H9 (cell line): ENCODE data around the gene ARHGEF2. TPM values are rescaled to one million over a fixed set of nuclear protein-coding genes. Genes with fewer than 3 reads are reported as not detected.

Experiments
- DNase-seq: peaks from one replicate; pipeline ENCODE4 v3.0.0-alpha.2; 2017
- H2AFZ ChIP-seq: one replicate; pipeline ENCODE4 v1.6.1; 2013; ENCODE audit warnings: mild to moderate bottlenecking, low read length, control low read depth, moderate library complexity
- H2AK5ac ChIP-seq: 2 replicates; pipeline ENCODE4 v1.6.1; 2013; ENCODE audit warnings: low read length, control low read depth, mixed read lengths; ENCODE audit not compliant: insufficient read length
- H2BK120ac ChIP-seq: one replicate; pipeline ENCODE4 v1.6.1; 2013; ENCODE audit warnings: low read depth, mild to moderate bottlenecking, low read length, control low read depth, inconsistent platforms; ENCODE audit not compliant: poor library complexity, severe bottlenecking
- H2BK12ac ChIP-seq: 2 replicates; pipeline ENCODE4 v1.6.1; 2013; ENCODE audit warnings: low read length, control low read depth, mixed read lengths, low read depth; ENCODE audit not compliant: insufficient read length
- H2BK15ac ChIP-seq: 2 replicates; pipeline ENCODE4 v1.6.1; 2013; ENCODE audit warnings: low read depth, low read length, control low read depth
- H2BK20ac ChIP-seq: one replicate; pipeline ENCODE4 v1.6.1; 2013; ENCODE audit warnings: low read depth, mild to moderate bottlenecking, low read length, control low read depth, inconsistent platforms; ENCODE audit not compliant: poor library complexity, severe bottlenecking
- H2BK5ac ChIP-seq: 2 replicates; pipeline ENCODE4 v1.6.1; 2013; ENCODE audit warnings: low read length, control low read depth, mixed read lengths; ENCODE audit not compliant: insufficient read length
- H3K14ac ChIP-seq: 2 replicates; pipeline ENCODE4 v1.6.1; 2013; ENCODE audit warnings: low read length, control low read depth; ENCODE audit not compliant: insufficient read depth
- H3K18ac ChIP-seq: 2 replicates; pipeline ENCODE4 v1.6.1; 2013; ENCODE audit warnings: low read depth, mild to moderate bottlenecking, mixed read lengths, low read length, control low read depth; ENCODE audit not compliant: insufficient read length
- H3K23ac ChIP-seq: 2 replicates; pipeline ENCODE4 v1.6.1; 2013; ENCODE audit warnings: low read length, control low read depth, mixed read lengths, low read depth; ENCODE audit not compliant: insufficient read length
- H3K23me2 ChIP-seq: 2 replicates; pipeline ENCODE4 v1.6.1; 2013; ENCODE audit warnings: low read depth, mild to moderate bottlenecking, mixed read lengths, low read length, control low read depth; ENCODE audit not compliant: insufficient read length, poor library complexity, severe bottlenecking
- H3K27ac ChIP-seq: 2 replicates; pipeline ENCODE4 v1.5.1; 2013; ENCODE audit warnings: low read length, control low read depth, mixed read lengths, low read depth; ENCODE audit not compliant: insufficient read length
- H3K27me3 ChIP-seq: 2 replicates; pipeline ENCODE4 v1.6.1; 2013; ENCODE audit warnings: low read length, control low read depth, inconsistent platforms; ENCODE audit not compliant: insufficient read depth
- H3K4ac ChIP-seq: 2 replicates; pipeline ENCODE4 v1.6.1; 2013; ENCODE audit warnings: low read depth, mild to moderate bottlenecking, control low read depth, inconsistent platforms, low read length, moderate library complexity
- H3K4me1 ChIP-seq: 2 replicates; pipeline ENCODE4 v1.6.1; 2013; ENCODE audit warnings: low read length, control low read depth, inconsistent platforms; ENCODE audit not compliant: insufficient read depth
- H3K4me2 ChIP-seq: 2 replicates; pipeline ENCODE4 v1.6.1; 2013; ENCODE audit warnings: low read length, control low read depth, mixed read lengths; ENCODE audit not compliant: insufficient read length, insufficient read depth
- H3K56ac ChIP-seq: 2 replicates; pipeline ENCODE4 v1.6.1; 2013; ENCODE audit warnings: low read depth, mild to moderate bottlenecking, mixed read lengths, low read length, control low read depth; ENCODE audit not compliant: insufficient read length
- H3K79me1 ChIP-seq: 2 replicates; pipeline ENCODE4 v1.6.1; 2013; ENCODE audit warnings: low read depth, mild to moderate bottlenecking, moderate library complexity, low read length, control low read depth, inconsistent platforms; ENCODE audit not compliant: insufficient read depth, poor library complexity, severe bottlenecking
- H3K79me2 ChIP-seq: 2 replicates; pipeline ENCODE4 v1.6.1; 2013; ENCODE audit warnings: low read length, control low read depth, inconsistent platforms; ENCODE audit not compliant: insufficient read depth
- H3K9ac ChIP-seq: 2 replicates; pipeline ENCODE4 v1.6.1; 2013; ENCODE audit warnings: low read length, control low read depth, mixed read lengths; ENCODE audit not compliant: insufficient read length; ENCODE audit errors: extremely low read depth
- H3K9me3 ChIP-seq: one replicate; pipeline ENCODE4 v1.6.1; 2013; ENCODE audit warnings: low read depth, low read length, inconsistent platforms; ENCODE audit not compliant: control insufficient read depth
- H3T11ph ChIP-seq: one replicate; pipeline ENCODE4 v1.6.1; 2013; ENCODE audit warnings: mild to moderate bottlenecking, low read length, control low read depth, inconsistent platforms
- H4K20me1 ChIP-seq: one replicate; pipeline ENCODE4 v1.6.1; 2013; ENCODE audit not compliant: control insufficient read depth, insufficient read length, insufficient read depth
- H4K5ac ChIP-seq: 2 replicates; pipeline ENCODE4 v1.6.1; 2013; ENCODE audit warnings: low read depth, mild to moderate bottlenecking, mixed read lengths, low read length, control low read depth; ENCODE audit not compliant: insufficient read length
- H4K8ac ChIP-seq: replicated peaks from 2 replicates; pipeline ENCODE4 v1.6.1; 2013; ENCODE audit warnings: low read length, control low read depth, mixed read lengths, low read depth; ENCODE audit not compliant: insufficient read length
- H4K91ac ChIP-seq: 2 replicates; pipeline ENCODE4 v1.6.1; 2013; ENCODE audit warnings: low read depth, mild to moderate bottlenecking, moderate library complexity, mixed read lengths, low read length, control low read depth; ENCODE audit not compliant: insufficient read length
- H3K27ac Mint-ChIP-seq, 3 experiments: 2 replicates in 2 of 3; 3 replicates in 1 of 3; pipeline ENCODE4 v1.8.0; 2020 to 2021; ENCODE audit warnings: mixed read lengths in 3 of 3, mild to moderate bottlenecking in 1 of 3, moderate library complexity in 1 of 3
- H3K27me3 Mint-ChIP-seq: 2 replicates; pipeline ENCODE4 v1.8.0; 2021; ENCODE audit warnings: low read depth, mild to moderate bottlenecking, moderate library complexity, mixed read lengths
- H3K36me3 Mint-ChIP-seq, 3 experiments: 2 replicates in 2 of 3; 3 replicates in 1 of 3; pipeline ENCODE4 v1.8.0; 2020 to 2021; ENCODE audit warnings: low read depth in 3 of 3, mixed read lengths in 3 of 3; ENCODE audit not compliant: insufficient read depth in 1 of 3
- H3K4me1 Mint-ChIP-seq, 2 experiments: 2 replicates each; pipeline ENCODE4 v1.8.0; 2020; ENCODE audit warnings: mixed read lengths in 2 of 2
- H3K4me3 Mint-ChIP-seq, 2 experiments: 2 replicates in 1 of 2; 3 replicates in 1 of 2; pipeline ENCODE4 v1.8.0; 2020 to 2021; ENCODE audit warnings: mild to moderate bottlenecking in 2 of 2, mixed read lengths in 2 of 2, moderate library complexity in 1 of 2
- H3K9me3 Mint-ChIP-seq, 2 experiments: 2 replicates in 1 of 2; 3 replicates in 1 of 2; pipeline ENCODE4 v1.8.0; 2020; ENCODE audit warnings: mild to moderate bottlenecking in 2 of 2, mixed read lengths in 2 of 2, moderate library complexity in 1 of 2
- CTCF ChIP-seq: fragments of 200-600 bp; sonication (generic); conservative IDR thresholded peaks from 3 replicates; pipeline ENCODE4 v1.8.0; 2021; ENCODE audit warnings: antibody characterized with exemption, mild to moderate bottlenecking
- WGBS: extraction: QIAGEN DNeasy Blood & Tissue Kit; methylation state at CpG from one replicate; pipeline ENCODE4 v1.1.7; 2013; ENCODE audit warnings: missing lambda C conversion rate, low lambda C conversion rate, mixed read lengths; ENCODE audit not compliant: insufficient read length; ENCODE audit errors: extremely low coverage; 5-methylcytosine and 5-hydroxymethylcytosine counted together
- total RNA-seq: library from RNA; stranded (reverse); gene quantifications from 2 replicates; pipeline ENCODE4 v1.2.1, GENCODE V29; 2021

The ARHGEF2 gene
- total RNA-seq, 1 experiment from 2014 or later: 111 TPM

- Mint-ChIP-seq H3K9me3 (no peaks in the 10 kb centered on the region), H3K4me3 (no peak overlapping the region), H3K27ac (peak overlapping the region; percentile 75 to 89 (median 82); a peak in 3 of 7 replicates), H3K36me3 (peaks cover 26 to 73% (median 68%) of the 10 kb centered on the region in 3 experiments), H3K4me1 (peaks cover 56 to 73% of the 10 kb centered on the region in 2 experiments), H3K27me3 (no peaks in the 10 kb centered on the region)
- Histone ChIP-seq H3K4me1 (peaks cover 18% of the 10 kb centered on the region), H3K56ac (no peak overlapping the region), H3K23ac (no peak overlapping the region), H2AK5ac (no peak overlapping the region), H2BK12ac (no peak overlapping the region), H3K4me2 (no peak overlapping the region), H2AFZ (no peak overlapping the region), H2BK5ac (no peak overlapping the region), H3K9me3 (no peaks in the 10 kb centered on the region), H3T11ph (no peak overlapping the region), H3K9ac (no peak overlapping the region), H2BK15ac (no peak overlapping the region), H2BK120ac (no peak overlapping the region), H3K23me2 (no peaks in the 10 kb centered on the region), H2BK20ac (no peak overlapping the region), H4K20me1 (peaks cover 3% of the 10 kb centered on the region), H3K4ac (no peak overlapping the region), H4K8ac (no peak overlapping the region), H4K91ac (no peak overlapping the region), H3K79me1 (peaks cover 3% of the 10 kb centered on the region), H3K14ac (no peak overlapping the region), H3K18ac (no peak overlapping the region), H4K5ac (no peak overlapping the region), H3K27ac (no peak overlapping the region), H3K27me3 (no peaks in the 10 kb centered on the region), H3K79me2 (peaks cover 23% of the 10 kb centered on the region)
- DNase-seq: no peak
- TF ChIP-seq CTCF: no peak
- no CpG with 5 or more reads among the region's 9 CpGs for WGBS
These were observed 9.0 kb downstream of the ARHGEF2 start for GRCh38 chr1:155969377-155969791.
